Stimulated activated CD8-positive, alpha-beta memory T cell treated with anti-CD3 and anti-CD28 coated beads, Interleukin-12 subunit alpha, Interleukin-12 subunit beta, amount 100 ng/mL, for 24 hours (primary cell): ENCODE data around the gene MYOM3.

ENCODE experiments used
- DNase-seq: peaks from one replicate; pipeline ENCODE4 v3.0.0-alpha.2; 2020; ENCODE audit errors: extremely low read depth

The MYOM3 gene

DNA sequence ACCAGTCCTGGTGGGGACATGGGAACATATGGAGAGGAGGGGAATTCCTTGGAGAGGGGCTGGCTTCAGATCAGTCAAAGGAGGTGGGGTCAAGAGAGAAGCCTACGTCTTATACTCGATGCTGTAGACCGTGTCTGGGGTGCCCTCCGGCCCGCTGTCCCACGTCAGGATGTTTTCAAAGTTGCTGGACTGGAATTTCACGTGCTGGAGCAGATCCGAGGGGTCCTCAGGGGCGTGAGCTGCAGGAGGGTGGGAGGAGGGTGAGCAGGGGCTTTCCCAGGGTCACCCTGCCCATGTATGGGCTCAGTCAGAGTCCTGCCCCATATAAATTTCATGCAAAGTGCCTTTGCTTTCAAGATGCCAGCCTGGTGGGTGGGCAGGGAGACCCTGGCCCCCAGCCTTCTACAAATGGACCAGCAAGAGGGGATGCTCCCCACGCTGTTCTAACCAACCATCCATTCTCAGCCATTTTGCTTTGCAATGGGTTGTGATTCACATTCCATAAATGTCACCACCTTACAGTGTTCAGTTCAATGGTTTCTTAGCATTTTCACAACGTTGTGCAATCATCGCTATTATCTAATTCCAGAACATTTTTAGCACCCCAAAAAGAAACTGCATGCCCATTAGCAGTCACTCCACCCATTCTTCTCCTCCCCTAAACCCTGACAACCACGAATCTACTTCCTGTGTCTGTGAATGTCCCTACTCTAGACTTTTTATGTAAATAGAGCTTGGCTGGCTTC, 26.7 kb upstream of the MYOM3 start:
- DNase-seq, result no peak

GRCh38 chr1:24136956-24137539, 25.1 kb upstream of the MYOM3 start:
- DNase-seq, result no peak

GRCh38 chr1:24134376-24134775, 22.4 kb upstream of the MYOM3 start:
- DNase-seq, result no peak

GRCh38 chr1:24133819-24134218, 21.9 kb upstream of the MYOM3 start:
- no peak for DNase-seq

GRCh38 chr1:24130385-24130784, 18.4 kb upstream of the MYOM3 start:
- no peak for DNase-seq

DNA sequence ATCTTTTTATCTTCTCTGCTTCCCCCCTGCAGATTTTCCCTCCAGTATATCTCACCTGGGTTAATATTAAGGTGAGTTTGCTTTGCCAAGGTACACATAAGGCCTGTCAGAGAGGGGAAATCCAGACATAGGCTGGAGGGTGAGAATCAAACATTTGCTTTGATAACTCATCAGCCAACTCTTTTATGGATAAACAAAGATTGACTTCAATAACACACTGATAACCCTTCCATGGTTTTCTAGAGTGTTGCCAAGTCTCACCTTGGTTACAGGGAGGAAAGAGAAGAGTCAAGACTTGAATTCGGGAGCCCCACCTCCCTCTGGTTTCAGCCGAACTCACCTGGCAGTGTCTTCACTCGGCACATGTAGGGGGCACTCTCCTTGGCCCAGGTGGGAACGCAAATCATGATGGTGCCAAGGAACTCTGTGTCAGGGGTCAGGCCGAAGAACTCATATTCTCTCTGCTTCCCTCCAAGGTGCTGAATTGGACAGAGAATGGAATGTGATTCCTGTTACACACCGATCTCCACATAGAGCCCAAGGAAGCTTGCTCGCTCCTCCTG, 15.9 kb upstream of the MYOM3 start:
- no peak for DNase-seq

DNA sequence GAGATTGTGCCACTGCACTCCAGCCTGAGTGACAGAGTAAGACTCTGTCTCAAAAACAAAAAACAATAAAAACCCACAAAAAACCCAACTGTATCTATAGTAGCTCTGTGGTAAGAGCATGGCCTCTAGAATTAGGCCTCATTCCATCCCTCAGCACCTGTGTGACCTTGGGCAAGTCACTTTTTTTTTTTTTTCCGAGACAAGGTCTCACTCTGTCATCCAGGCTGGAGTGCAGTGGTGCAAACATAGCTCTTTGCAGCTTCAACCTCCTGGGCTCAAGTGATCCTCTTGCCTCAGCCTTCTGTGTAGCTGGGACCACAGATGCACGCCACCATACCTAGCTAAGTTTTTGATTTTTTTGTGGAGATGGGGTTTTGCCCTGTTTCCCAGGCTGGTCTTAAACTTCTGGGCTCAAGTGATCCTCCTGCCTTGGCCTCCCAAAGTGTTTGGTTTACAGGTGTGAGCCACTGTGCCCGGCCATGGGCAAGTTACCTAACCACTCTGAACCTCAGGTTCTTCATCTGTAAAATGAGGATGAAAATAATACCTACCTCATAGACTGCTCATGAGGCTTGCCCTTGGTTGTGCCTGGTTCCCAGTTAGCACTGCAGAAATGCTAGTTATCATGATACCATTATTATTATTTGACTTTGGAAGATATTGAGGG, 15.3 kb upstream of the MYOM3 start:
- no peak for DNase-seq

DNA sequence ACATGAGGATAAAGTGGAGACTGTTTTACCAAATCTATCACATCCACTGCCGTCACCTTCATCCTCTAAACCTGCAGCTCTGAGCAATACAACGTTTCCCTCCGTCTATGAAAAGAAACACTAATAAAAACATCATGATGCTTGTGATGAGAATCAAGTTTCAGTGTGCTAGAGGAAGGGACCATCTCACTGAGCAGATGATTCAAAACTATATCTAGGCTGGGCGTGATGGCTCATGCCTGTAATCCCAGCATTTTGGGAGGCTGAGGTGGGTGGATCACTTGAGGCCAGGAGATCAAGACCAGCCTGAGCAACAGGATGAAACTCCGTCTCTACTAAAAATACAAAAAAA, 14.7 kb upstream of the MYOM3 start:
- no peak for DNase-seq

- DNase-seq, result no peak
Observed at GRCh38 chr1:24126018-24126671, 14.2 kb upstream of the MYOM3 start.

DNA sequence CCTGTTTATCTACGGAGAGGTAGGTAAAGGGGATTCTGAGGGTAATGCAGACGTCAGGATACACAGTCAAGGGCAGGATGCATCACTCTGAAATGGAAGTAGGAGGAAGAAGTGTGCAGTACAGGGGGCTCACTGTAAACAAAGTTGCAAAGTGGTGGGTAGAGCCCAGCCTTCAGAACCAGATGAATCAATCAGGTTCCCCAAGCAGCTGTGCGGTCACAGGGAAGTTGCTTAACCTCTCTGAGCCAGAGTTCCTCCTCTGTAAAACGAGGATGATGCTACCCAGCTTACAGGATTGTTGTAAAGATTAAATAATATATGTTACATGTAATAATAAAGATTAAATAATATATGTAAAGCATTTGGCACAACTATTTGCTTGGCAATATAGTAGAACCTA, 13.5 kb upstream of the MYOM3 start:
- DNase-seq, result no peak

DNA sequence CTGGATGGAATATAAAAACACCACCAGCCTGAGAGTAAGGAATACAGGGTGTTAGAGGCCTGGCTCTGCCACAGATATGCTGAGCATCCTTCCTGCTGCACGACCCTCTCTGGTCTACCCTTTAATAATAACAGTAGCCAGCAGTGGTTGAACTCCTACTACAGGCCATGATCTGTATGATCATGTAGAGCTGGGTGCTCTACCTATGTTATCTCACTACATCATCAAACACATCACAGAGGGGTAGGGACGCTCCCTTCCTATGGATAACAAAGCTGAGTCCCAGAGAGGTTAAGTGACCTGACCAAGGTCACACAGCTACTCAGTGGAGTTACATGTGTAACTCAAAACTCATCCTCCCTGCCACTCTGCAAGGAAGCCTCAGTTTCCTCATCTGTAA, 13.0 kb upstream of the MYOM3 start:
- no peak for DNase-seq

DNA sequence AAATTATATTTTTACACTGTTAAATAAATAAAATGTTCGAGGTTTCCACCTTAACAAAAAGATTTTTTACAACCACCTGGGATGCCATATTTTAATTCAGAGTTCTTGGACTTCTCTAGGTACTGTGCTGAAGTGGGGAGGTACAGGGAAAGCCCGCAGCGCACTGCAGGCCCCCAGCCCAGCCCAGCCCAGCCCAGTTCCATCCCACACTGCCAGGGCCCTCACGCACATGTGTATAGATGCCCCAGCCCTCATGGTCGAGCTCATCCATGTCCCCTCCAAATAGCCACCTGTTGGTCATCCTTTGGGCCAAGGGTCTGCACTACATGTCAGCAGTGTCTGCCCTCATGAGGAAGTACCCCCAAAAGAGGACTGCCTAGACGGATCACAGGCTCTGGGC, 11.7 kb upstream of the MYOM3 start:
- no peak for DNase-seq

GRCh38 chr1:24122776-24123175, 10.8 kb upstream of the MYOM3 start:
- DNase-seq, result no peak

DNA sequence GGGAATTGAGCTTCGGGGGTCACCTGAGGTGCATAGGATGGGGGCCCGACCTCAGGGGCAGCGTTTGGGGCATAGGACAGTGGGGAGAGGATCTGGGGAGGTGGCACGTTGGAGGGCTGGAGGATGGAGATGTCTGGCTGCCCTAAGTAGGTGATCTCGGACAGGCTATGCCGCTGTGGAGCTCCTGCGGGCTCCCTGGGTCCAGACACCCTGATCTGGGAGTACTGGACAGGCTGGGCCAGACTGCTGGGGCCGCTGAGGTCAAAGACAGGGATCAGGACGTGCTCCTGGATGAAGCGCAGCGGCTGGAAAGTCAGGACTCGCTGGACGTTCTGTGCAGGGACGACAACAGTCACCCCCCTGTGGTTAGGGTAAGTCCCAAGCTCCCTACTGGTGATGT, 9.5 kb upstream of the MYOM3 start:
- DNase-seq, result no peak

DNA sequence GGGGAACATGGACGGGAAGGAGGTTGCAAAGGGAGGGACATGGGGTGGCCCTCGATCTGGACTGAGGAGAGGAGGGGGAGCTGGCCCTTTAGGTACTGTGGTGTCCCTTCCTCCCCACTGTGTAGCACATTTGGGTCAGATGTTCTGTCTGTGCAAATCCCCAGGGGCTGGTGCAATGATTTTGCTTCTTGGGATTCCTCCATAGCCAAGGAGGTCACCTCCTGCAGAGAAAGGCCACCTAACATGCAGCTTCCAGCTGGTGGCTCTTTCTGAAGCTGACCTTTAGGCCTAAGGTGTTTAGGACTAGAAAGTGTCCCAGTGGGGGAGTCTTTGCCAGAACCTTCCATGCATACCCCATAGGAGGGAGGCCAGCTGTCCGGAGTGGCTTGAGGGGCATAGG, 9.0 kb upstream of the MYOM3 start:
- no peak for DNase-seq

- no peak for DNase-seq
Observed at GRCh38 chr1:24119859-24120756, 8.2 kb upstream of the MYOM3 start.

DNA sequence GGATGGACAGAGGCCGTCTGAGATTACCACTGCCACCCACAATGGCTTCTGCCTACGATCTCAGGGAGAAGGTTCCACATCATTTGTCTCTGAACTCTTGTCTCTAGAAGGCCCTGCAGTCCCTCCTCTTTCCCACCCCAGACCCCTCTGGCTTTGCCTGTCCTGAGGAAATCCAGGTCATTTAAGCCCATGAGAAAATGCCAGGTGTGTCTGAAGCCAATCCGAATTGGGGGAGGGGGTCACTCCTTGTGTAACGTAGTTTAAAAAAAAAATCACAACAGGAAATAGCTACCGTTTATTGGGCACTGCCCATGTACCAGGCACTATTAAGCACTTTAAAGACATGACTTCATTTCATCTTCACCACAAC, 7.5 kb upstream of the MYOM3 start:
- no peak for DNase-seq

- no peak for DNase-seq
Observed at GRCh38 chr1:24118410-24119242, 6.7 kb upstream of the MYOM3 start.

GRCh38 chr1:24117722-24118409, 5.9 kb upstream of the MYOM3 start:
- DNase-seq, result no peak

DNA sequence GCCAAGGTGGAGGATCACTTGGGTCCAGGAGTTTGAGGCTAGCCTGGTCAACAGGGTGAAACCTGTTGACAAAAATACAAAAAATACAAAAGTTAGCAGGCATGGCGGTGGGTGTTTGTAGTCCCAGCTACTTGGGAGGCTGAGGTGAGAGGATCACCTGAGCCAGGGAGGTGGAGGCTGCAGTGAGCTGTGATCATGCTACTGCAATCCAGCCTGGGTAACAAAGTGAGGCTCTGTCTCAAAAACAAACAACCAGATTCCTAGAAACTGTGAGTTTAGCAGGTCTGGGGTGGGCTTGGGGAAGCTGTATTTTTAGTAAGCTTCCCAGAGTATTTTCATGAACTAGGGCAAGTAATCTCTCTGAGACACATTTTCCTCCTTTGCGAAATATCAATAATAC, 5.2 kb upstream of the MYOM3 start:
- no peak for DNase-seq
